GM19372 (cell line): Measurements from ENCODE around the gene AGMAT.

Experiments
- ATAC-seq: cut with Tn5 transposase; IDR thresholded peaks from one replicate; pipeline ENCODE4 v1.9.1; 2021; ENCODE audit warnings: mild to moderate bottlenecking, low read depth, moderate library complexity; ENCODE audit not compliant: unreplicated experiment

AGMAT gene

GRCh38 chr1:15570861-15571260 is 14.0 kb downstream of the AGMAT start:
- no peak for ATAC-seq

- no peak for ATAC-seq
Observed at GRCh38 chr1:15568387-15569073, 16.3 kb downstream of the AGMAT start.

GRCh38 chr1:15559189-15559810 is 25.6 kb downstream of the AGMAT start:
- ATAC-seq: no peak

GRCh38 chr1:15558516-15558915 is 26.3 kb downstream of the AGMAT start:
- no peak for ATAC-seq

GRCh38 chr1:15557594-15557993 is 27.3 kb downstream of the AGMAT start:
- ATAC-seq: no peak

- ATAC-seq: no peak
Observed at GRCh38 chr1:15557008-15557407, 27.8 kb downstream of the AGMAT start.

- no peak for ATAC-seq
Observed at GRCh38 chr1:15550573-15550972, 34.3 kb downstream of the AGMAT start.

- no peak for ATAC-seq
Observed at GRCh38 chr1:15546641-15547040, 38.2 kb downstream of the AGMAT start.

- ATAC-seq: no peak
Observed at GRCh38 chr1:15543589-15544568, 41.0 kb downstream of the AGMAT start.

GRCh38 chr1:15543251-15543588 is 41.6 kb downstream of the AGMAT start:
- no peak for ATAC-seq

- ATAC-seq: no peak
Observed at GRCh38 chr1:15542388-15543250, 42.2 kb downstream of the AGMAT start.

- no peak for ATAC-seq
Observed at GRCh38 chr1:15541231-15541792, 43.5 kb downstream of the AGMAT start.

- ATAC-seq: no peak
Observed at GRCh38 chr1:15540186-15540585, 44.7 kb downstream of the AGMAT start.

GRCh38 chr1:15538771-15539170 is 46.1 kb downstream of the AGMAT start:
- ATAC-seq: no peak

GRCh38 chr1:15531682-15532081 is 53.2 kb downstream of the AGMAT start:
- no peak for ATAC-seq

GRCh38 chr1:15531003-15531402 is 53.8 kb downstream of the AGMAT start:
- no peak for ATAC-seq

GRCh38 chr1:15526490-15527339 is 58.1 kb downstream of the AGMAT start, which contains the start of gene DNAJC16:
Gene DNAJC16, plus strand, starts transcription at chr1:15526848. Its CDS starts 2,258 bp downstream, at chr1:15529106.
- peak; percentile 49 for ATAC-seq

- ATAC-seq: no peak
Observed at GRCh38 chr1:15526021-15526489, 58.8 kb downstream of the AGMAT start.
